ENCODE results near the gene CD248.
"Not testable (repeated sequence)": the region's sequence is repeated elsewhere in the genome, so short reads cannot be mapped to it uniquely, and the experiment has no call there.

CD248 gene

GRCh38 chr11:66276619-66277018 is 40.2 kb downstream of the CD248 start:
- DNase-seq (ENCODE audit: low spot score) = not testable (repeated sequence)

GRCh38 chr11:66275984-66276612 is 40.7 kb downstream of the CD248 start:
- no peak for DNase-seq (ENCODE audit: low spot score)

- DNase-seq (ENCODE audit: low spot score) = no peak
These were observed 41.4 kb downstream of the CD248 start for GRCh38 chr11:66275396-66275795.

GRCh38 chr11:66274219-66274618 is 42.6 kb downstream of the CD248 start:
- DNase-seq (ENCODE audit: low spot score) = no peak

GRCh38 chr11:66272596-66272995 is 44.2 kb downstream of the CD248 start:
- DNase-seq (ENCODE audit: low spot score) = no peak

GRCh38 chr11:66271816-66272215 is 45.0 kb downstream of the CD248 start:
- no peak for DNase-seq (ENCODE audit: low spot score)

GRCh38 chr11:66268952-66269905 is 47.6 kb downstream of the CD248 start:
- DNase-seq (ENCODE audit: low spot score) = peak; percentile 57

GRCh38 chr11:66268244-66268951 is 48.4 kb downstream of the CD248 start, which contains the start of gene RAB1B:
Gene RAB1B (plus strand): TSS chr11:66268639. CDS start chr11:66268680, 41 bp downstream.
- DNase-seq (ENCODE audit: low spot score) = peak; percentile 98

GRCh38 chr11:66267379-66268243 is 49.2 kb downstream of the CD248 start:
- DNase-seq (ENCODE audit: low spot score) = peak; percentile 95

GRCh38 chr11:66267039-66267378 is 49.8 kb downstream of the CD248 start:
- no peak for DNase-seq (ENCODE audit: low spot score)

- DNase-seq (ENCODE audit: low spot score) = no peak
These were observed 50.3 kb downstream of the CD248 start for GRCh38 chr11:66266378-66267038.

- DNase-seq (ENCODE audit: low spot score) = no peak
These were observed 51.1 kb downstream of the CD248 start for GRCh38 chr11:66265531-66266377.

- no peak for DNase-seq (ENCODE audit: low spot score)
These were observed 51.9 kb downstream of the CD248 start for GRCh38 chr11:66264914-66265313.
